ENCODE results near the gene SSH2. TPM values are rescaled to one million over a fixed set of nuclear protein-coding genes. Genes with fewer than 3 reads are reported as not detected.
"Not testable (repeated sequence)": the region's sequence is repeated elsewhere in the genome, so short reads cannot be mapped to it uniquely, and the experiment has no call there.

Gene SSH2
- total RNA-seq, 1 donor from 2014 or later = 10.6 TPM

DNA sequence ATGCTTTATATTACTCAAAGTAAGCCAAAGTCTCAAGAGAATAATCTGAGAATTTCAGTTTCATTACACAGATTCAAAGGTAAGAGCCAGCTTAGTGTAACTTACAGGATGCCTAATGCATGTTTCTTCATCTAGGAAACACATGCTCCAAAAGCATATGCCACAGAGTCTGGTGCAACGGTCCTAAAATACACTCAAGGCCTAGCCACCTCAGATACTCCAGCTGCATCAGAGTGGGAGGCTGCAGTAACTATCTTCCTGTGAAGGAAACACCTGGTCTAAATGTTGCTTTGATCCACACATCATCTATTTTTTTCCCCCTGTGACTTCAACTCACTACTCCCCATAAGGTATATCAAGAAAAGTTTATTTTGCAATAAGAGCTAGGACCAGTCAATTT, 255.7 kb downstream of the SSH2 start:
- DNase-seq (ENCODE audit: low spot score) = no peak

DNA sequence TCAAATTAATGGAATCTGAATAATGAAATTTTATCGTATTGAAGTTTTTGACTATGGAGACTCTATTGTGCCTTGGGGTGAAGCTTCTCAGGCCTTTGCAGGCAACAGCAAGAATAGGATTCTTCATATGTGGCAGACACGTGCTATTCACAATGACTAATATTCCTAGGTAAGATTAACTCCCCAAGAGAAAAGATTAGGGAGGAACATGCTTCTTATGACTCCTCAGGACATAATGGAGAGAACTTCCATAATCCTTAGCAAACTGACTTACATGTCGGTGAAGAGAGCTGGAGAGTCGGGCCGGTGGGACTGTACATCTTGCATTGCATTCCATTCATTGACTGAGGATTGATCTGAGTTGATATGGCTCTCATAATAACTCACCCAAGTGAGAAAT, 258.4 kb downstream of the SSH2 start:
- no peak for DNase-seq (ENCODE audit: low spot score)

- no peak for DNase-seq (ENCODE audit: low spot score)
These were observed 260.8 kb downstream of the SSH2 start for GRCh38 chr17:29669266-29669665.

- no peak for DNase-seq (ENCODE audit: low spot score)
These were observed 262.1 kb downstream of the SSH2 start for GRCh38 chr17:29667969-29668368.

DNA sequence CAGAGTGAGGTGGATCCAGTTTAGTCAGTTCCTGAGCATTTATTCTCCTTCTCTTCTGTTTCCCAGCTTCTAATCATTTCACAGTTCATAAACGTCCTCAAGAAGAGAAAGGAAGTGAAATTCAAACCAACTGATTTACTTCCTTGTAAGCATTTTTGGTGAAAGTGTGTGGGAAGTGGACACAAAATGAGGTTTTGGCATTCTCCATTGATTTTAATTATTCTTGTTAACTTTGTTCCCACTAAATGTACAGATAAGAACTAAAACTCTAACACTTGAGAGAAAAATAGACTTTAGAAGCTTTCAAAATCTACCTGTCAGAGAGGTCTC, 264.6 kb downstream of the SSH2 start:
- DNase-seq (ENCODE audit: low spot score) = no peak

DNA sequence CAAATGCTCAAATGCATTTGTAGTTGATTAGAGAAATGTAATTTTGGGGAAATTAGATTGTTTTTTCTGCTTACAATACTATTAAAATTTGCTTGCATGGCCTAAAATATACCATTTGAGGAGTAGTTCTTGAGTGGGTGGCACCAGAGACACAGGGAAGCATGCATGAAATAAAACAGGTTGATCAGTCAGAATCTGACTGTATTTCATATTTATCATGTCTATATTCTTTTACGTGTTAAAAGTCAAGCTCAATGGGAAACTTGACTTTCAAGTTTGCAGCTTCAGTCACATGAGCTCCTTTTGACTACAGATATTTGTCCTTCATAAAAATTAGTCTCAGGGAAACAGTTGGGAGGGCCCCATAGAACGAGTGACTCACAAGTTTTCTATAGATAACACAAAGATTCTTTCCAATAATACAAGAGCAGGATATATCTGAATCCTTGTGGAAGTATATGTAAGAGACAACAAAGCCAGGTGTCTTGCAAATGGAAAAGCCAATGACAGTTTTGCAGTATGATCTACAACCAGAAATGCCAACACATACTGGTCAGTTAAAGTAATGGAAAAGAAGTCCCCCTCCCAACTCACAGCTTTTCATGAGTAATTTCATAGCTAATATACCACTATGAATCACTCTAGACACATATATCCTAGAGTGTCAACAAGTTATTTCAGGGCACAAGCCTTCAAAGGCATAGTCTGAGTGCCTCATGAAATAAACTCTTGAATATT, 265.1 kb downstream of the SSH2 start:
- peak; percentile 30 for DNase-seq (ENCODE audit: low spot score)

DNA sequence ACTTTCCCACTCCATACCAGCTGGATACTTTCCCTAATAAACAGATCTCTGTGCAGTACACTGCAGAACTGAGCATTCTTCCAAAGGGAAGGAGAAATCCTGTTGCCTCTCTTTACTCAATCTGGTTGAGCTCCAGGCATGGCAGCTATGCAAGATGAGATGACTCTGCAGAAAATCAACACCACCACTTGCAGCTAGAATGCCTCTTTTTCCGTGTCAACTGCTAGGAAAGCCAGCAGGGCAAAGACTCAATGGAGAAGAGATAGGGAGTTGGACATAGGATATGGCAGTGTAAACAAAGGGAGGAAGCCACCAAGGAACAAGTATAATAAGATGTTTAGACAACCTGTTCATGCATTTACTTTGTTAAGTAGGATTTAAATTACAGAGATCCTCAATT, 266.9 kb downstream of the SSH2 start:
- DNase-seq (ENCODE audit: low spot score) = peak; percentile 64

DNA sequence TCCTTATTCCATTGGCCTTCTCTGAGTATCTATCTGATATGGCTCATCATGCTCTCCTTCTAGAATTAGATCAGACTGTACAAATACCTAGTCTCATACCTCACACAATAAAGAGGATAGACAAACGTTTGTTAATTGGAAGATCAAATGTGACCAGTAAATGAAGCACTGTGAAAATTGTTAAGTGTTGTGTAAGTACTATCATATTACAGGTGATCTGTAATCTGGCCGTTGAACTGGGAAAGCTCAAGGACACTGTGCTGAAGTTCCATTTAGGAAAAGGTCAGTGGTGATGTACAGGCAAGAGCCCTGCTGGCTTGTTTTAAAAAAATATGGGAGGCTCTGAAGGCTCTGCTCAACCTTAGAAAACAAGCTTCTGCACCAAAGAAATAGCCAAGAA, 268.8 kb downstream of the SSH2 start:
- DNase-seq (ENCODE audit: low spot score) = no peak

GRCh38 chr17:29659155-29659554, 270.9 kb downstream of the SSH2 start:
- DNase-seq (ENCODE audit: low spot score) = no peak

DNA sequence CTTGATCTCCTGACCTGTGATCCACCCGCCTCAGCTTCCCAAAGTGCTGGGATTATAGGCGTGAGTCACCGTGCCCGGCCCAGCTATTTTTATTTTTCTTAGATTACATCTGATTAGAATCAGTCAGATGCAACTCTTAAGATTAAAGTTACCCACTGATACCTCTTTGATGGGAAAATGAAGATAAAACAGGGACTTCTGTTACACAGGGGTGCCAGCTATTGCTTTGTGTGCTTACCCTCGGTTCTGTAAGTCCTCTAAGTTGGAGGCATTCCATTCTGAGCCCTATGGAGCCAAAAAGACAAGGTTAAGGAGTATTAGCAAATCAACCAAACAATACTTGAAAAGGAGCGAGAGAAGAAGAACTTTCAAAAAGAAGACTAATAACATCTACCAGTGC, 274.7 kb downstream of the SSH2 start:
- DNase-seq (ENCODE audit: low spot score) = no peak

DNA sequence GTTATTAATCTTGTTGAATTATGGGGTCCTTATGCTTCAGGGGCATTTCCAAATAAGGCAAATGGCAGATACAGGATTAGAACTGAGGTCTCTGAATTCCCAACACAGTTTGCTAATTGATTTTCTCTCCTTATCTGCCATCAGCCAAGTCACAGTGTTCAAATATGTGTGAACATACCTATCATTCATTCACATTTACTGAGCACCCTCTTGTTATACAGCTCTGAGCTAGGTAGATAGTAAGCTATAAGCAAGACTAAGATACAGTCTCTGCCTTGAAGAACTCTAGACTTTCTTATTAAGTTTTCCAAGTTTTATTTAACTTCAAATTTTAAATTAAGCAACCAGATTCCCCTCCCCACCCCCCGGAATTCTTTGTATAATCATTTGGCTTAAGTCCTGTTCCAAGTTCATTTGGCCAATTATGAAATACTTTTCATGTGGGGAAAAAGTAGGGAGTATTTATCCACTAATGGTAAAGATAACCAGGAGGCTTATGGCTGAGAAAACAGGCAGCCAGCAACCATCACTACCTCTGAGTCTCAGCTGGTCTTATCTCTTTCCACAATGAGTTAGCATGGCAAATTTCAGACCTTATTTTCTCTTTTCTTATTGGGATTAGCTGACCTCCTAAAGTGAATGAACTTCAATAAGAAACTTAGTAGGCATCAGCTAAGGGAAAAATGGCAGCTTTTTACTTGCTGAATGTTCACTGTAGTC, 275.9 kb downstream of the SSH2 start:
- DNase-seq (ENCODE audit: low spot score) = no peak

- DNase-seq (ENCODE audit: low spot score) = no peak
These were observed 277.1 kb downstream of the SSH2 start for GRCh38 chr17:29652976-29653375.

GRCh38 chr17:29651913-29652312, 278.1 kb downstream of the SSH2 start:
- not testable (repeated sequence) for DNase-seq (ENCODE audit: low spot score)

GRCh38 chr17:29650396-29650795, 279.6 kb downstream of the SSH2 start:
- no peak for DNase-seq (ENCODE audit: low spot score)

GRCh38 chr17:29649359-29649758, 280.7 kb downstream of the SSH2 start:
- DNase-seq (ENCODE audit: low spot score) = no peak

GRCh38 chr17:29648005-29648404, 282.0 kb downstream of the SSH2 start:
- DNase-seq (ENCODE audit: low spot score) = no peak

- peak; percentile 54 for DNase-seq (ENCODE audit: low spot score)
These were observed 284.4 kb downstream of the SSH2 start for GRCh38 chr17:29645515-29646051.

GRCh38 chr17:29643817-29644160, 286.2 kb downstream of the SSH2 start:
- DNase-seq (ENCODE audit: low spot score) = no peak

DNA sequence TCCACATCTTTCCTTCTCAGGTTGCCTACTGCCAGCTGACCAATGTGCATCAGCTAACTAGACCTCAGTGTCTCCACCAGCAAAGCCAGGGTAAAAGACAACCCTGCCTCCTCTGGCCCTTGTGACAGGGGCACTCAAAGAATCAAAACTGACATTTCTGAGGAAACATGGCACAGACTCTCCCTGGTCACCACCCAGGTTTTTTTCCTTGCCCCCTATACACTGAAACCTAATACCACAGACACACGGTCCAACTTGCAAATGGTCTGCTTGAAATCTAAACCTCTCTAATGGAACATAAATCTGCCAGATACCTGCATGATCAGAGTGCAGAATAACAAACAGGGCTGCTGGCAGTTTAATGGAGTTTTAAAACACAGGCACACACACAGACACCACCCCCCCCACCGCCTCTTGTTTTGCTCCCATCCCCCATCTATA, 287.8 kb downstream of the SSH2 start:
- no peak for DNase-seq (ENCODE audit: low spot score)

GRCh38 chr17:29640981-29641642, 288.9 kb downstream of the SSH2 start:
- no peak for DNase-seq (ENCODE audit: low spot score)

DNA sequence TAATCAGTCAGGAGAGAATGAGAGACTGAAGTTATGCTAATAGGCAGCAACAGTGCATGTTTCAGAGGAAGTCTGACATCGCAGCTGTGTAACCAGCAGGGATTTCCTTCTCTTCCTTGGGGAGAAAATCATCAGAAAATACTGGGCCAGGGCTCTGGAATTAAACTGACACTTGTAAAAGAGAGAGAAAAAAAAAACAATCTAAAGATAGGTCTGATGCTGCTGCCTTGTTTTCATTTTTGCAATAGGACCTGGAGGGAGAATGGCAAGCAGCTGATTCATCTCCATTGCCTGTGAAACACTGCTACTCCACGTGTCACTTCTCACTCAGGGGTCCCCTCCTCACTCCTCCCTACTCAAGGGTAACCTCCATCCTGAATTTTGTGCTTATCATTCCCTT, 289.6 kb downstream of the SSH2 start:
- DNase-seq (ENCODE audit: low spot score) = no peak

GRCh38 chr17:29633886-29634285, 296.1 kb downstream of the SSH2 start:
- no peak for DNase-seq (ENCODE audit: low spot score)
